Measurements from ENCODE around the gene HOMER1. TPM values are rescaled to one million over a fixed set of nuclear protein-coding genes. Genes with fewer than 3 reads are reported as not detected.
"Not testable (repeated sequence)": the region's sequence is repeated elsewhere in the genome, so short reads cannot be mapped to it uniquely, and the experiment has no call there.

The HOMER1 gene
- total RNA-seq, 4 donors from 2014 or later = 1.8 to 13.8 (median 5.2) TPM

- TF ChIP-seq CTCF (IDR thresholded peaks at IDR 0.05) (no peak), EP300 (IDR thresholded peaks at IDR 0.05) (no peak), POLR2A (IDR thresholded peaks at IDR 0.05) (no peak)
- no peak overlapping the region for H3K4me3 ChIP-seq
- peaks cover 0 to 14% (median 4%) of the 10 kb centered on the region in 4 donors for H3K4me1 ChIP-seq
- H3K27me3 ChIP-seq = no peaks in the 10 kb centered on the region
- H3K27ac ChIP-seq = peak overlapping the region in 1 of 4 donors; percentile 39
- no peak for DNase-seq (ENCODE audit: low spot score in 2 of 2)
- no peaks in the 10 kb centered on the region for H3K36me3 ChIP-seq
- no peaks in the 10 kb centered on the region for H3K9me3 ChIP-seq
- WGBS, 2 donors = 64 to 70% methylated on average over 3 of the region's 3 CpGs
These were observed 3.7 kb upstream of the HOMER1 start for GRCh38 chr5:79517601-79518000.

GRCh38 chr5:79516986-79517385 lies 3.1 kb upstream of the HOMER1 start:
- H3K4me1 ChIP-seq = peaks cover 0 to 20% (median 7%) of the 10 kb centered on the region in 4 donors
- no peak overlapping the region for H3K4me3 ChIP-seq
- no peak for DNase-seq (ENCODE audit: low spot score in 2 of 2)
- H3K36me3 ChIP-seq = no peaks in the 10 kb centered on the region
- H3K9me3 ChIP-seq = no peaks in the 10 kb centered on the region
- no peaks in the 10 kb centered on the region for H3K27me3 ChIP-seq
- TF ChIP-seq CTCF (IDR thresholded peaks at IDR 0.05) = no peak
- 28 to 32% methylated on average over 1 of the region's 1 CpG for WGBS, 2 donors
- peak overlapping the region in 1 of 4 donors; percentile 39 for H3K27ac ChIP-seq

GRCh38 chr5:79516331-79516730 lies 2.4 kb upstream of the HOMER1 start:
- 89 to 95% methylated on average over 14 of the region's 14 CpGs for WGBS, 2 donors
- DNase-seq (ENCODE audit: low spot score in 2 of 2); H3K4me3 ChIP-seq; H3K27me3 ChIP-seq; H3K27ac ChIP-seq; H3K36me3 ChIP-seq; H3K9me3 ChIP-seq: not testable (repeated sequence)
- H3K4me1 ChIP-seq = peaks cover 0 to 25% (median 8%) of the 10 kb centered on the region in 4 donors

- no peaks in the 10 kb centered on the region for H3K27me3 ChIP-seq
- peak overlapping the region; percentile 64 to 94 (median 86) for H3K4me3 ChIP-seq
- peak; percentile 78 to 89 for DNase-seq (ENCODE audit: low spot score in 2 of 2)
- H3K36me3 ChIP-seq = no peaks in the 10 kb centered on the region
- peak overlapping the region; percentile 93 to 99 (median 97) for H3K27ac ChIP-seq
- H3K9me3 ChIP-seq = no peaks in the 10 kb centered on the region
- 2 to 3% methylated on average over 18 to 34 of the region's 38 CpGs for WGBS, 2 donors
- TF ChIP-seq POLR2A (IDR thresholded peaks at IDR 0.05) (peak; percentile 67 to 90), CTCF (IDR thresholded peaks at IDR 0.05) (peak in 2 of 5 experiments; percentile 6 to 48), EP300 (IDR thresholded peaks at IDR 0.05) (peak; percentile 84 to 98)
- peaks cover 0 to 29% (median 8%) of the 10 kb centered on the region in 4 donors for H3K4me1 ChIP-seq
These were observed 614 bp upstream of the HOMER1 start for GRCh38 chr5:79514391-79515105.

GRCh38 chr5:79513308-79513703 lies 628 bp downstream of the HOMER1 start:
- 0% methylated on average over 14 to 26 of the region's 26 CpGs for WGBS, 2 donors

More at GRCh38 chr5:79513308-79513703, 628 bp downstream of the HOMER1 start:
- Histone ChIP-seq H3K27me3 (no peaks in the 10 kb centered on the region), H3K4me1 (peaks cover 0 to 29% (median 8%) of the 10 kb centered on the region in 4 donors), H3K4me3 (peak overlapping the region; percentile 64 to 94 (median 86)), H3K36me3 (no peaks in the 10 kb centered on the region), H3K9me3 (no peaks in the 10 kb centered on the region), H3K27ac (peak overlapping the region; percentile 93 to 99 (median 97))
- TF ChIP-seq POLR2A (IDR thresholded peaks at IDR 0.05) (no peak), EP300 (IDR thresholded peaks at IDR 0.05) (no peak), CTCF (IDR thresholded peaks at IDR 0.05) (no peak)
- no peak for DNase-seq (ENCODE audit: low spot score in 2 of 2)
